GM12878 (cell line): ENCODE data around the gene HDDC2. TPM values are rescaled to one million over a fixed set of nuclear protein-coding genes. Genes with fewer than 3 reads are reported as not detected.

Experiments
- ATAC-seq: fragments of 200-7000 bp; cut with Tn5 transposase; 3 replicates; pipeline ENCODE4 v1.9.1; 2020; ENCODE audit warnings: mild to moderate bottlenecking, moderate library complexity
- BruUV-seq: library from RNA; stranded (reverse); fragments of 400-500 nt; replicated peaks from 2 replicates; lab custom pipeline; 2021; lab: Mats Ljungman, UMichigan
- CTCF ChIA-PET: fragments of 300-600 bp; sonication (Branson Sonifier 250); formaldehyde crosslinking; extraction: SDS; loops from one replicate; lab custom pipeline; 2021; ENCODE audit warnings: inconsistent platforms; lab: Yijun Ruan, JAX
- POLR2A ChIA-PET: fragments of 350-600 bp; formaldehyde crosslinking; extraction: SDS; loops from one replicate; lab custom pipeline; 2021; ENCODE audit warnings: inconsistent platforms; lab: Charles Lee
- RAD21 ChIA-PET: fragments of 300-600 bp; sonication (Branson Sonifier 250); formaldehyde crosslinking; loops from one replicate; lab custom pipeline; 2023; ENCODE audit warnings: antibody characterized with exemption; ENCODE audit not compliant: unreplicated experiment; lab: Charles Lee
- SMC1A ChIA-PET: fragments of 300-600 bp; sonication (Branson Sonifier 250); formaldehyde crosslinking; loops from one replicate; lab custom pipeline; 2023; ENCODE audit not compliant: unreplicated experiment, uncharacterized antibody; lab: Charles Lee
- DNase-seq: peaks from one replicate; pipeline ENCODE4 v3.0.0-alpha.2; 2011; ENCODE audit warnings: low read depth, low spot score
- FAIRE-seq: peaks from 3 replicates; lab custom pipeline; 2011; peaks lifted over from hg19 to GRCh38; lab: Jason Lieb, UNC
- H2AFZ ChIP-seq: 2 replicates; pipeline ENCODE4 v1.6.0; 2011; ENCODE audit warnings: low read depth, low read length, control low read depth; ENCODE audit not compliant: control insufficient read depth
- H3K27ac ChIP-seq: 2 replicates; pipeline ENCODE4 v1.5.1; 2011; ENCODE audit warnings: control low read depth; ENCODE audit not compliant: control insufficient read depth, insufficient read depth
- H3K27me3 ChIP-seq, 2 experiments: replicated peaks in 1 of 2; 2 replicates each; pipeline versions ENCODE4 v1.6.0 to v1.6.1; 2011; ENCODE audit warnings: low read length in 1 of 2; ENCODE audit not compliant: control insufficient read depth in 2 of 2, insufficient read depth in 2 of 2
- H3K36me3 ChIP-seq, 2 experiments: 2 replicates each; pipeline ENCODE4 v1.5.1; 2011; ENCODE audit warnings: low read length in 1 of 2; ENCODE audit not compliant: control insufficient read depth in 2 of 2, insufficient read depth in 2 of 2
- H3K4me1 ChIP-seq: 2 replicates; pipeline ENCODE4 v1.6.1; 2011; ENCODE audit warnings: mild to moderate bottlenecking, low read length, moderate library complexity, mixed read lengths; ENCODE audit not compliant: control insufficient read depth, insufficient read depth
- H3K4me2 ChIP-seq: 2 replicates; pipeline ENCODE4 v1.6.0; 2011; ENCODE audit warnings: control low read depth; ENCODE audit not compliant: control insufficient read depth, insufficient read depth
- H3K4me3 ChIP-seq: fragments of 200-600 bp; sonication (generic); 2 replicates; pipeline ENCODE4 v1.5.1; 2016
- H3K79me2 ChIP-seq: 2 replicates; pipeline ENCODE4 v1.6.0; 2011; ENCODE audit warnings: low read length; ENCODE audit not compliant: control insufficient read depth, insufficient read depth
- H3K9ac ChIP-seq: 2 replicates; pipeline ENCODE4 v1.8.0; 2011; ENCODE audit warnings: low read length, control low read depth, mixed read lengths; ENCODE audit not compliant: control insufficient read depth, insufficient read depth
- H3K9me3 ChIP-seq: replicated peaks from 3 replicates; pipeline ENCODE4 v1.5.1; 2011; ENCODE audit warnings: mild to moderate bottlenecking, low read length; ENCODE audit not compliant: control insufficient read depth, insufficient read depth
- H4K20me1 ChIP-seq: 2 replicates; pipeline ENCODE4 v1.6.0; 2011; ENCODE audit not compliant: control insufficient read depth, insufficient read depth
- EGR1 ChIP-seq, 2 experiments: IDR thresholded peaks; 1 replicate in 1 of 2; 2 replicates in 1 of 2; pipeline ENCODE4 v1.6.1; 2011 to 2012; ENCODE audit warnings: low read depth in 2 of 2, low read length in 2 of 2, borderline replicate concordance in 1 of 2, mild to moderate bottlenecking in 1 of 2, moderate library complexity in 1 of 2
- HCFC1 ChIP-seq: fragments of 150-350 bp; IDR thresholded peaks from 2 replicates; pipeline ENCODE4 v1.6.1; 2014; ENCODE audit warnings: low read length
- HDAC6 ChIP-seq: fragments of 200-600 bp; sonication (generic); IDR thresholded peaks from one replicate; pipeline ENCODE4 v1.8.0; 2017; ENCODE audit warnings: antibody characterized with exemption; ENCODE audit not compliant: unreplicated experiment
- HDGF ChIP-seq: fragments of 450-650 bp; IDR thresholded peaks from 2 replicates; pipeline ENCODE4 v1.6.1; 2016; ENCODE audit warnings: antibody characterized with exemption
- KAT2A ChIP-seq: conservative IDR thresholded peaks from 2 replicates; pipeline ENCODE4 v1.6.1; 2011; ENCODE audit warnings: low read depth, low read length; ENCODE audit not compliant: control insufficient read depth
- KLF5 ChIP-seq: fragments of 450-650 bp; IDR thresholded peaks from 2 replicates; pipeline ENCODE4 v1.6.1; 2014; ENCODE audit warnings: mild to moderate bottlenecking; ENCODE audit not compliant: partially characterized antibody
- POLR2AphosphoS2 ChIP-seq: IDR thresholded peaks from 2 replicates; pipeline ENCODE4 v1.6.1; 2011; ENCODE audit warnings: low read depth, mild to moderate bottlenecking, low read length, improper control_type of control experiment, moderate library complexity
- RCOR1 ChIP-seq: conservative IDR thresholded peaks from 2 replicates; pipeline ENCODE4 v1.6.1; 2012; ENCODE audit warnings: low read depth, low read length, improper control_type of control experiment
- SMARCA5 ChIP-seq: fragments of 450-650 bp; IDR thresholded peaks from 2 replicates; pipeline ENCODE4 v1.6.1; 2017; ENCODE audit warnings: mild to moderate bottlenecking
- TAF1 ChIP-seq: IDR thresholded peaks from 2 replicates; pipeline ENCODE4 v1.6.1; 2011; ENCODE audit warnings: mild to moderate bottlenecking, low read depth, low read length, borderline replicate concordance
- ZBTB33 ChIP-seq: fragments of 450-650 bp; IDR thresholded peaks from 2 replicates; pipeline ENCODE4 v1.6.1; 2017; ENCODE audit warnings: mild to moderate bottlenecking
- ZSCAN29 ChIP-seq: fragments of 450-650 bp; IDR thresholded peaks from 2 replicates; pipeline ENCODE4 v1.6.1; 2017; ENCODE audit warnings: mild to moderate bottlenecking, moderate library complexity
- ZZZ3 ChIP-seq: IDR thresholded peaks from 2 replicates; pipeline ENCODE4 v1.6.1; 2011; ENCODE audit warnings: low read depth; ENCODE audit not compliant: control insufficient read depth, insufficient read length
- WGBS: methylation state at CpG from one replicate; pipeline ENCODE4 v1.1.6; 2016; ENCODE audit warnings: low lambda C conversion rate; ENCODE audit not compliant: insufficient replicate concordance, insufficient coverage; ENCODE audit errors: missing lambda C conversion rate; 5-methylcytosine and 5-hydroxymethylcytosine counted together
- in situ Hi-C: fragments of 300-500 bp; cut with MboI; formaldehyde crosslinking; loops from 9 replicates; pipeline ENCODE4 v1.14.3; 2018; ENCODE audit warnings: mixed read lengths
- intact Hi-C: fragments of 100-400 bp; cut with micrococcal nuclease; formaldehyde crosslinking; loops from one replicate; pipeline ENCODE4 v1.14.2; 2022; ENCODE audit not compliant: unreplicated experiment
- polyA plus RNA-seq, 11 experiments: library from polyadenylated mRNA; depleted of rRNA in 4 of 11; unstranded in 6 of 11; stranded (reverse) in 5 of 11; fragments of >200 nt; fragmentation: Nextera tagmentation in 4 of 11; fragmentation: Illumina TruSeq in 1 of 11; extraction: Ambion mirVana in 4 of 11; extraction: Trizol in 1 of 11; gene quantifications; 1 replicate in 1 of 11; 2 replicates in 10 of 11; pipeline versions ENCODE4 v1.2.1 to v1.2.3, GENCODE V29; 2011 to 2016; ENCODE audit warnings: inconsistent platforms in 2 of 11, missing spikeins in 2 of 11, low read depth in 1 of 11
- total RNA-seq, 4 experiments: library from RNA; depleted of rRNA in 3 of 4; stranded (reverse); fragments of >200 nt in 3 of 4; fragmentation: Illumina TruSeq in 1 of 4; extraction: Trizol in 1 of 4; gene quantifications; 2 replicates each; pipeline versions ENCODE4 v1.2.1 to v1.2.3, GENCODE V29; 2013 to 2021
- TF ChIP-seq, protein P1 (sequence below): fragments of 450-650 bp; IDR thresholded peaks from 2 replicates; pipeline ENCODE4 v1.6.1; 2017; ENCODE audit warnings: low read depth, mild to moderate bottlenecking, moderate library complexity

HDDC2 gene
- total and polyA plus RNA-seq, 10 of the 15 experiments (the other 5 are each of a cell fraction or from before 2014, with no cell fraction given) = 54.5 to 148 (median 92.7) TPM

- ATAC-seq (peak; percentile 89), FAIRE-seq (no peak), DNase-seq (peak; percentile 11)
- Histone ChIP-seq H3K9ac (no peak overlapping the region), H3K79me2 (no peaks in the 10 kb centered on the region), H3K27ac (peak overlapping the region; percentile 55), H3K9me3 (no peaks in the 10 kb centered on the region), H3K36me3 (no peaks in the 10 kb centered on the region), H4K20me1 (no peaks in the 10 kb centered on the region), H3K4me2 (peak overlapping the region; percentile 46), H3K4me3 (peak overlapping the region; percentile 57), H3K4me1 (peaks cover 10% of the 10 kb centered on the region), H3K27me3 (no peaks in the 10 kb centered on the region), H2AFZ (peak overlapping the region; percentile 88)
- no TSS peak for BruUV-seq
- TF ChIP-seq, protein P1, sequence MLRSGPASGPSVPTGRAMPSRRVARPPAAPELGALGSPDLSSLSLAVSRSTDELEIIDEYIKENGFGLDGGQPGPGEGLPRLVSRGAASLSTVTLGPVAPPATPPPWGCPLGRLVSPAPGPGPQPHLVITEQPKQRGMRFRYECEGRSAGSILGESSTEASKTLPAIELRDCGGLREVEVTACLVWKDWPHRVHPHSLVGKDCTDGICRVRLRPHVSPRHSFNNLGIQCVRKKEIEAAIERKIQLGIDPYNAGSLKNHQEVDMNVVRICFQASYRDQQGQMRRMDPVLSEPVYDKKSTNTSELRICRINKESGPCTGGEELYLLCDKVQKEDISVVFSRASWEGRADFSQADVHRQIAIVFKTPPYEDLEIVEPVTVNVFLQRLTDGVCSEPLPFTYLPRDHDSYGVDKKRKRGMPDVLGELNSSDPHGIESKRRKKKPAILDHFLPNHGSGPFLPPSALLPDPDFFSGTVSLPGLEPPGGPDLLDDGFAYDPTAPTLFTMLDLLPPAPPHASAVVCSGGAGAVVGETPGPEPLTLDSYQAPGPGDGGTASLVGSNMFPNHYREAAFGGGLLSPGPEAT = no peak
- peak; percentile 43; the same call in 1 of the 2 replicates for TF ChIP-seq TAF1
- ChIA-PET CTCF (interaction anchor here (0.6 to 1.7 kb wide), 3 partner anchors 24 to 408 kb away, joined by 3 to 7 read pairs (median 3); no protein-coding TSS in a partner anchor), RAD21 (interaction anchor here (0.9 to 1.2 kb wide), 3 partner anchors 33 to 447 kb away, joined by 3 to 4 read pairs (median 3); no protein-coding TSS in a partner anchor), POLR2A (interaction anchor here (0.5 to 1.3 kb wide), 2 partner anchors 45 to 640 kb away, joined by 3 to 4 read pairs; partner anchors contain the start of gene TRMT11), SMC1A (interaction anchor here (1.0 to 1.7 kb wide), 6 partner anchors 14 to 407 kb away, joined by 3 to 5 read pairs (median 3); partner anchors contain the start of gene HDDC2)
- intact Hi-C loops = no loop called here
- 33% methylated on average over 11 of the region's 11 CpGs for WGBS
- in situ Hi-C loops = no loop called here
These were observed 44.6 kb upstream of the HDDC2 start for GRCh38 chr6:125346201-125346925.

DNA sequence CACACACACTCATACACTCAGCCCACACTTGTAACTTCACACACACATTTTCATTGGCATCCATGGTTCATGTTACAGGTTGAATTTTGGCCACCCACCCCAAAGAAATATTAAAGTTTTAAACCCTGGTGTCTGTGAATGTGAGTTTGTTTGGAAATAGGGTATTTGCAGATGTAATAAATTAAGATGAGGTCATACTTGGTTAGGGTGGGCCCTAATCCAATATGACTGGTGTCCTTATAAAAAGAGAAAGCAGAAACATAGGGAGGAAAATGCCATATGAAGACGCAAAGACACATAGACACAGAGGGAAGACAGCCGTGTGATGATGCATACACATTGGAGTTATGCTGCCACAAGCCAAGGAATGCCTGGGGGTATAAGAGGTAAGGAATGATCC, 39.7 kb upstream of the HDDC2 start:
- in situ Hi-C loops = no loop called here
- DNase-seq = no peak
- TF ChIP-seq HDGF (no peak), HDAC6 (no peak), KAT2A (no peak), HCFC1 (no peak), KLF5 (no peak), ZZZ3 (no peak), ZBTB33 (no peak), EGR1 (IDR thresholded peaks at IDR 0.05; ENCODE audit: borderline replicate concordance in 1 of 2, low read depth in 2 of 2, low read length in 2 of 2) (no peak), RCOR1 (no peak), ZSCAN29 (no peak), POLR2AphosphoS2 (no peak), SMARCA5 (no peak)

More for the DNA sequence above, 39.7 kb upstream of the HDDC2 start:
- FAIRE-seq (no peak), ATAC-seq (no peak)
- Histone ChIP-seq H3K27ac (no peak overlapping the region), H3K9me3 (no peaks in the 10 kb centered on the region), H3K79me2 (no peaks in the 10 kb centered on the region), H2AFZ (no peak overlapping the region), H3K4me1 (peaks cover 6% of the 10 kb centered on the region), H4K20me1 (no peaks in the 10 kb centered on the region), H3K9ac (no peak overlapping the region), H3K4me3 (no peak overlapping the region), H3K27me3 (no peaks in the 10 kb centered on the region), H3K36me3 (no peaks in the 10 kb centered on the region), H3K4me2 (no peak overlapping the region)
- POLR2A ChIA-PET = no interaction called here
- BruUV-seq = no TSS peak
- WGBS = 77% methylated on average over 2 of the region's 2 CpGs
- intact Hi-C loops = no loop called here
- SMC1A ChIA-PET = no interaction called here
- CTCF ChIA-PET = no interaction called here
- RAD21 ChIA-PET = no interaction called here
